ENCODE measurements around the gene FAM3C.
A peak's percentile ranks its signal among the peaks of the same experiment; 100 is the strongest.

FAM3C gene

GRCh38 chr7:121401896-121402295, 5.8 kb upstream of the FAM3C start:
- no peak overlapping the region for H3K4me3 ChIP-seq (ENCODE audit: low read depth, low read length)
- in situ Hi-C loops (cut with HindIII; ENCODE audit: low sequenced_read_pairs): no loop called here
- TF ChIP-seq CTCF (IDR thresholded peaks at IDR 0.05; ENCODE audit: low read depth, low read length): no peak
- DNase-seq (ENCODE audit: low read depth, low spot score): no peak

GRCh38 chr7:121398246-121398645, 2.1 kb upstream of the FAM3C start:
- H3K4me3 ChIP-seq (ENCODE audit: low read depth, low read length): no peak overlapping the region
- in situ Hi-C loops (cut with HindIII; ENCODE audit: low sequenced_read_pairs): no loop called here
- TF ChIP-seq CTCF (IDR thresholded peaks at IDR 0.05; ENCODE audit: low read depth, low read length): peak; percentile 4
- DNase-seq (ENCODE audit: low read depth, low spot score): no peak

GRCh38 chr7:121397822-121398221, 1.7 kb upstream of the FAM3C start:
- H3K4me3 ChIP-seq (ENCODE audit: low read depth, low read length): no peak overlapping the region
- no peak for TF ChIP-seq CTCF (IDR thresholded peaks at IDR 0.05; ENCODE audit: low read depth, low read length)
- in situ Hi-C loops (cut with HindIII; ENCODE audit: low sequenced_read_pairs): no loop called here
- DNase-seq (ENCODE audit: low read depth, low spot score): no peak

- DNase-seq (ENCODE audit: low read depth, low spot score): no peak
These were observed 1.3 kb upstream of the FAM3C start for GRCh38 chr7:121397361-121397760.

GRCh38 chr7:121395494-121395960, 581 bp downstream of the FAM3C start:
- in situ Hi-C loops (cut with HindIII; ENCODE audit: low sequenced_read_pairs): no loop called here
- DNase-seq (ENCODE audit: low read depth, low spot score): peak; percentile 28
- peak overlapping the region; percentile 72 for H3K4me3 ChIP-seq (ENCODE audit: low read depth, low read length)
- no peak for TF ChIP-seq CTCF (IDR thresholded peaks at IDR 0.05; ENCODE audit: low read depth, low read length)

More at GRCh38 chr7:121397361-121397760, 1.3 kb upstream of the FAM3C start:
- H3K4me3 ChIP-seq (ENCODE audit: low read depth, low read length): no peak overlapping the region
- no peak for TF ChIP-seq CTCF (IDR thresholded peaks at IDR 0.05; ENCODE audit: low read depth, low read length)
- in situ Hi-C loops (cut with HindIII; ENCODE audit: low sequenced_read_pairs): no loop called here

- no peak for DNase-seq (ENCODE audit: low read depth, low spot score)
- in situ Hi-C loops (cut with HindIII; ENCODE audit: low sequenced_read_pairs): no loop called here
- peak overlapping the region; percentile 72 for H3K4me3 ChIP-seq (ENCODE audit: low read depth, low read length)
- TF ChIP-seq CTCF (IDR thresholded peaks at IDR 0.05; ENCODE audit: low read depth, low read length): no peak
These were observed 1.4 kb downstream of the FAM3C start for GRCh38 chr7:121394709-121395140.

- TF ChIP-seq CTCF (IDR thresholded peaks at IDR 0.05; ENCODE audit: low read depth, low read length): no peak
These were observed 3.1 kb downstream of the FAM3C start for GRCh38 chr7:121393005-121393366.

More at GRCh38 chr7:121393005-121393366, 3.1 kb downstream of the FAM3C start:
- no peak overlapping the region for H3K4me3 ChIP-seq (ENCODE audit: low read depth, low read length)
- in situ Hi-C loops (cut with HindIII; ENCODE audit: low sequenced_read_pairs): no loop called here
- no peak for DNase-seq (ENCODE audit: low read depth, low spot score)
